A673 (cell line): ENCODE measurements around the gene RBM20. TPM values are rescaled to one million over a fixed set of nuclear protein-coding genes. Genes with fewer than 3 reads are reported as not detected.

Experiments
- BruUV-seq: library from RNA; stranded (reverse); fragments of 400-500 nt; replicated peaks from 2 replicates; lab custom pipeline; 2021; lab: Mats Ljungman, UMichigan
- CTCF ChIA-PET: fragments of 300-600 bp; sonication (Branson Sonifier 250); formaldehyde crosslinking; loops from one replicate; lab custom pipeline; 2022; ENCODE audit warnings: antibody characterized with exemption; lab: Charles Lee
- POLR2A ChIA-PET: fragments of 300-600 bp; sonication (Branson Sonifier 250); formaldehyde crosslinking; loops from one replicate; lab custom pipeline; 2022; ENCODE audit warnings: antibody characterized with exemption; ENCODE audit not compliant: low non-redundant PET; lab: Charles Lee
- DNase-seq: peaks from one replicate; pipeline ENCODE4 v3.0.0-alpha.2; 2015; ENCODE audit warnings: low spot score
- H3K27ac ChIP-seq: fragments of 200-600 bp; sonication (generic); 2 replicates; pipeline ENCODE4 v1.5.1; 2016; ENCODE audit warnings: mixed run types, low read depth, mild to moderate bottlenecking, mixed read lengths, antibody characterized with exemption, low read length; ENCODE audit not compliant: poor library complexity, severe bottlenecking
- H3K27me3 ChIP-seq: fragments of 200-600 bp; sonication (generic); replicated peaks from 2 replicates; pipeline ENCODE4 v1.6.1; 2017; ENCODE audit warnings: mixed run types, low read depth, mild to moderate bottlenecking, mixed read lengths, antibody characterized with exemption, low read length; ENCODE audit not compliant: insufficient read depth, poor library complexity
- H3K36me3 ChIP-seq: fragments of 200-600 bp; sonication (generic); 2 replicates; pipeline ENCODE4 v1.6.1; 2016; ENCODE audit warnings: mixed run types, mild to moderate bottlenecking, mixed read lengths, antibody characterized with exemption, low read length; ENCODE audit not compliant: insufficient read depth, poor library complexity, severe bottlenecking
- H3K4me1 ChIP-seq: fragments of 200-600 bp; sonication (generic); 2 replicates; pipeline ENCODE4 v1.6.1; 2017; ENCODE audit warnings: mixed run types, mild to moderate bottlenecking, mixed read lengths, antibody characterized with exemption, low read length; ENCODE audit not compliant: insufficient read depth, poor library complexity, severe bottlenecking
- H3K4me3 ChIP-seq: fragments of 200-600 bp; sonication (generic); 2 replicates; pipeline ENCODE4 v1.5.1; 2016; ENCODE audit warnings: low read depth, mixed run types, mild to moderate bottlenecking, mixed read lengths, low read length; ENCODE audit not compliant: poor library complexity, severe bottlenecking
- H3K9me3 ChIP-seq: fragments of 200-600 bp; sonication (generic); 2 replicates; pipeline ENCODE4 v1.6.1; 2016; ENCODE audit warnings: mixed run types, low read depth, mild to moderate bottlenecking, mixed read lengths, antibody characterized with exemption, low read length; ENCODE audit not compliant: poor library complexity, severe bottlenecking
- CTCF ChIP-seq: fragments of 300-800, 200-600 bp; sonication (generic); conservative IDR thresholded peaks from 2 replicates; pipeline ENCODE4 v1.5.1; 2017; ENCODE audit warnings: low read depth, mild to moderate bottlenecking, antibody characterized with exemption, low read length, moderate library complexity, mixed read lengths
- EZH2 ChIP-seq: fragments of 200-600 bp; sonication (generic); IDR thresholded peaks from 2 replicates; pipeline ENCODE4 v1.6.1; 2017; ENCODE audit warnings: borderline replicate concordance, low read depth, mild to moderate bottlenecking, mixed read lengths, antibody characterized with exemption, low read length; ENCODE audit not compliant: poor library complexity, severe bottlenecking
- intact Hi-C: fragments of 100-400 bp; cut with micrococcal nuclease; formaldehyde crosslinking; loops from one replicate; pipeline ENCODE4 v1.10.0; 2022; ENCODE audit not compliant: unreplicated experiment
- total RNA-seq: library from RNA; stranded (reverse); gene quantifications from 2 replicates; pipeline ENCODE4 v1.2.3, GENCODE V29; 2021

Gene RBM20
- total RNA-seq, 1 experiment from 2014 or later: 1.3 TPM

- CTCF ChIA-PET: no interaction called here
- no peaks in the 10 kb centered on the region for H3K9me3 ChIP-seq
- no peak overlapping the region for H3K27ac ChIP-seq
- no peaks in the 10 kb centered on the region for H3K4me1 ChIP-seq
- POLR2A ChIA-PET: no interaction called here
- DNase-seq: no peak
- no TSS peak for BruUV-seq
- intact Hi-C loops: no loop called here
- no peaks in the 10 kb centered on the region for H3K36me3 ChIP-seq
- TF ChIP-seq CTCF: no peak
- TF ChIP-seq EZH2: no peak
- no peaks in the 10 kb centered on the region for H3K27me3 ChIP-seq
- H3K4me3 ChIP-seq: no peak overlapping the region
These were observed 150.7 kb downstream of the RBM20 start for GRCh38 chr10:110794808-110795207.

GRCh38 chr10:110797416-110797815, 153.3 kb downstream of the RBM20 start:
- no peaks in the 10 kb centered on the region for H3K9me3 ChIP-seq
- BruUV-seq: no TSS peak
- TF ChIP-seq CTCF: no peak
- TF ChIP-seq EZH2: no peak
- H3K27me3 ChIP-seq: no peaks in the 10 kb centered on the region
- no peak overlapping the region for H3K4me3 ChIP-seq
- no peak overlapping the region for H3K27ac ChIP-seq
- intact Hi-C loops: no loop called here
- ChIA-PET POLR2A (no interaction called here), CTCF (no interaction called here)
- no peak for DNase-seq
- no peaks in the 10 kb centered on the region for H3K36me3 ChIP-seq
- H3K4me1 ChIP-seq: peaks cover 1% of the 10 kb centered on the region

DNA sequence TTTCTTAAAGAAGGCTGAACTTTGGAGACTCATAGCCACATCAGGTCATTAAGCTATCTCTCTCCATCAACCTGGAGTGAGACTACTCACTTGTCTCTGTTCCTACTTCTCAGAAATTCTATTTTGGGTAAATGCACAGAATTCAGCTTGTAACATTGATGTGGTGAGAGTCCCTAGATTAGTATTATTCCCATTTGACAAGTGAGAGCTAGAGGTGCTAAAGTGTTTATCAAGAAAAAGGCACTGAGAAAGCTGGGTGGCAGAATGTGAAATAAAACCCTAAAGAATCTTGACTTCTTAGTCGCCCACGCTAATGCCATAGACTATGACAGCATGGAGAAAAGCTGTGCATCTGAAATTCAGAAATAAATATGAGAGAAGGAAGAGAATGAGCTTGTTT, 154.2 kb downstream of the RBM20 start:
- POLR2A ChIA-PET: no interaction called here
- Histone ChIP-seq H3K36me3 (no peaks in the 10 kb centered on the region), H3K4me1 (peaks cover 8% of the 10 kb centered on the region), H3K9me3 (no peaks in the 10 kb centered on the region), H3K27ac (no peak overlapping the region), H3K27me3 (no peaks in the 10 kb centered on the region), H3K4me3 (no peak overlapping the region)
- CTCF ChIA-PET: no interaction called here
- TF ChIP-seq CTCF: no peak
- TF ChIP-seq EZH2: no peak
- no TSS peak for BruUV-seq
- no peak for DNase-seq
- intact Hi-C loops: no loop called here
